Mesodermal cell (in vitro differentiated cells): ENCODE data around the gene CTXN1.
"Not testable (repeated sequence)": the region's sequence is repeated elsewhere in the genome, so short reads cannot be mapped to it uniquely, and the experiment has no call there.

Source experiments
- H3K27ac ChIP-seq: 2 replicates; pipeline ENCODE4 v1.7.0; 2013; ENCODE audit warnings: mild to moderate bottlenecking, low read depth, low read length, moderate library complexity; ENCODE audit not compliant: severe bottlenecking
- H3K36me3 ChIP-seq: 2 replicates; pipeline ENCODE4 v1.7.1; 2013; ENCODE audit warnings: mild to moderate bottlenecking, low read length, moderate library complexity; ENCODE audit not compliant: control insufficient read depth, insufficient read depth
- H3K4me1 ChIP-seq: one replicate; pipeline ENCODE4 v1.7.1; 2013; ENCODE audit warnings: mild to moderate bottlenecking, low read length; ENCODE audit not compliant: insufficient read depth, control insufficient read depth, poor library complexity, severe bottlenecking
- H3K4me3 ChIP-seq: 2 replicates; pipeline ENCODE4 v1.7.0; 2013; ENCODE audit warnings: low read length, control low read depth, mild to moderate bottlenecking; ENCODE audit not compliant: insufficient read depth, poor library complexity, severe bottlenecking; ENCODE audit errors: extremely low read depth
- H3K9me3 ChIP-seq: 2 replicates; pipeline ENCODE4 v1.7.1; 2013; ENCODE audit warnings: mild to moderate bottlenecking, low read length, moderate library complexity; ENCODE audit not compliant: control insufficient read depth
- WGBS, 2 experiments: methylation state at CpG; one replicate each; pipeline ENCODE4 v1.1.5; 2013; ENCODE audit warnings: missing lambda C conversion rate in 2 of 2; ENCODE audit not compliant: insufficient coverage in 2 of 2; 5-methylcytosine and 5-hydroxymethylcytosine counted together

CTXN1 gene

GRCh38 chr19:7918062-7918614 lies 7.8 kb downstream of the CTXN1 start:
- H3K36me3 ChIP-seq: peaks cover 21% of the 10 kb centered on the region
- H3K4me1 ChIP-seq: peaks cover 15% of the 10 kb centered on the region
- H3K9me3 ChIP-seq, H3K27ac ChIP-seq: not testable (repeated sequence)
- 64 to 76% methylated on average over 12 of the region's 29 CpGs for WGBS, 2 experiments
- H3K4me3 ChIP-seq: peak overlapping the region; percentile 39

- 3 to 4% methylated on average over 62 to 65 of the region's 71 CpGs for WGBS, 2 experiments
- Histone ChIP-seq H3K9me3 (no peaks in the 10 kb centered on the region), H3K36me3 (peaks cover 21% of the 10 kb centered on the region), H3K27ac (no peak overlapping the region), H3K4me3 (peak overlapping the region; percentile 39), H3K4me1 (peaks cover 15% of the 10 kb centered on the region)
Observed at GRCh38 chr19:7917267-7918061, 8.5 kb downstream of the CTXN1 start.

- peak overlapping the region; percentile 39 for H3K4me3 ChIP-seq
- WGBS, 2 experiments: 6 to 12% methylated on average over 10 to 11 of the region's 12 CpGs
- no peak overlapping the region for H3K27ac ChIP-seq
Observed at GRCh38 chr19:7916955-7917266, 9.0 kb downstream of the CTXN1 start.

DNA sequence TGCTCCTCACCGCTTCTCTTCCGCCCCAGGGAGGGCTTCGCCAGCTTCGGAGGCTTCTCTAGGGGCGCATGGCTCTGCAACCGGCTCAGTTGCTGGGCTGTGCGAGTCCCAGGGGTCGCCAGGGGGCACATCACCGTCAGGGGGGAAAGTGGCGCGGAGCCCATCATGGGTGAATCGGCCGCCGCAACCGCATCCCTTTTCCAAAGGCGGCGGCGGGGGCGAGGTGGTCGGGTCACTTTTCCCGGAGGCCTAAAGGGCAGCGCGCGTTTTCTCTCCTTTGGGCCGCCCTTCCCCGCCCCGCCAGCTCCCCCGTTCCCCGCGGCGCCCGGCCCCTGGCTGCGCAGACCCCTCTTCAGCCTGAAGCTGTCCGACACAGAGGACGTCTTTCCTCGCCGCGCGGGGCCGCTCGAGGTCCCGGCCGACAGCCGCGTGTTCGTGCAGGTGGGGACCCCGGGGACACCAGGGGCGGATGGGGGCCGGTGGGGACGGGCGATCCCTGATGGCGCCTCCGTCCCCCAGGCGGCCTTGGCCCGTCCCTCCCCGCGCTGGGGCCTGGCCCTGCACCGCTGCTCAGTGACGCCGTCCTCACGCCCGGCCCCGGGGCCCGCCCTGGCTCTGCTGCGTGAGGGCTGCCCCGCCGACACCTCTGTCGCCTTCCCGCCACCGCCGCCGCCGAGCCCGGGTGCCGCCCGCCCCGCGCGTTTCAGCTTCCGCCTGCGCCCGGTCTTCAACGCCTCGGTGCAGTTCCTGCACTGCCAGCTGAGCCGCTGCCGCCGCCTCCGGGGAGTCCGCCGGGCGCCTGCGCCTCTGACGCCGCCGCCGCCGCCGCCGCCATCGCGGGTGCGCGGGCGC lies 9.6 kb downstream of the CTXN1 start:
- peaks cover 20% of the 10 kb centered on the region for H3K36me3 ChIP-seq
- peak overlapping the region; percentile 39 for H3K4me3 ChIP-seq
- no peaks in the 10 kb centered on the region for H3K9me3 ChIP-seq
- no peak overlapping the region for H3K27ac ChIP-seq
- H3K4me1 ChIP-seq: peaks cover 9% of the 10 kb centered on the region
- WGBS, 2 experiments: 1 to 2% methylated on average over 69 to 85 of the region's 104 CpGs

More at GRCh38 chr19:7916955-7917266, 9.0 kb downstream of the CTXN1 start:
- H3K36me3 ChIP-seq: peaks cover 18% of the 10 kb centered on the region
- H3K9me3 ChIP-seq: no peaks in the 10 kb centered on the region
- peaks cover 15% of the 10 kb centered on the region for H3K4me1 ChIP-seq

DNA sequence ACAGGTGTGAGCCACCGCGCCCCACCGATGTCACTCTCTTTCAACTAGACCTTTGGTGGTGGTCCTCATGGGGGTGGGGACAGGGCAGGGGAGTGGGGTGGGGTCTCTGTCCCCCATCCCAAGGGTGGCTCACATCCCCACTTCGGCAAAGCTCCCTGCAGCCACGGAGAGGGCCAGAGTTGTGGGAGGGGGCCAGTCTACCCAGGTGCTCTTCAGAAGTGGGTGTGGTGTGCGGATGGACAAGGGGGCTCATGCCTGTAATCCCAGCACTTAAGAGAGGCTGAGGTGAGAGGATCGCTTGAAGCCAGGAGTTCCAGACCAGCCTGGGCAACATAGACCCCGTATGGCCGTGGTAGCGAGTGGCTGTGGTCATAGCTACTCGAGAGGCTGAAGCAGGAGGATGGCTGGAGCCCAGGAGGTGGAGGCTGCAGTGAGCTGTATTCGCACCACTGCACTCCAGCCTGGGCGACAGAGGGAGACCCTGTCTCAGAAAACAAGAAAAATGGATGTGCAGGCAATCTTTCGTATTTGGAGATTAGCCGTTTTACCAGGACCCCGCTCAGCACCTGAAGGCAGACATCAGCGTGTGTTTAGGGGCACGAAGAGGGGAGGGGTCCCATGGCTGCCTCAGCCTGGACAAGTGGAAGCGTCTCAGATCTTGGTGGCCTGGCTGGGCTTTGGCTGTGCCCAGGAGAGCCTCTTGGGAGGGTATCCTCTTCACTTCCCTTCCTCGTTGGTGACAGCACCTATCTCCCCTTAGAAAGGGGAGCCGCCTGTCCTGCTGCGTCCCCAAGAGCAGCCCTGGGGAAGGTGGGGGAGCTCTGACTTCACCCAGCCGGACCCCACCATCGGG lies 10.5 kb downstream of the CTXN1 start:
- WGBS, 2 experiments: 75 to 76% methylated on average over 18 to 19 of the region's 24 CpGs
- H3K4me3 ChIP-seq: peak overlapping the region; percentile 39

GRCh38 chr19:7914598-7915045 lies 11.3 kb downstream of the CTXN1 start, which contains the start of gene TGFBR3L:
Gene TGFBR3L, plus strand, starts transcription at chr19:7914830.
- Histone ChIP-seq H3K27ac (no peak within 1 kb of the TSS), H3K4me3 (peak within 1 kb of the TSS; percentile 39), H3K9me3 (no peaks in the 10 kb centered on the region), H3K4me1 (peaks cover 8% of the 10 kb centered on the region), H3K36me3 (peaks cover 37% of the 10 kb centered on the region)
- WGBS, 2 experiments: 88 to 98% methylated on average over 8 to 12 of the region's 12 CpGs

More for the DNA sequence above, 10.5 kb downstream of the CTXN1 start:
- no peak overlapping the region for H3K27ac ChIP-seq
- peaks cover 8% of the 10 kb centered on the region for H3K4me1 ChIP-seq
- peaks cover 29% of the 10 kb centered on the region for H3K36me3 ChIP-seq
- H3K9me3 ChIP-seq: no peaks in the 10 kb centered on the region

- Histone ChIP-seq H3K4me3 (no peak overlapping the region), H3K36me3 (peaks cover 37% of the 10 kb centered on the region), H3K4me1 (peaks cover 8% of the 10 kb centered on the region), H3K9me3 (no peaks in the 10 kb centered on the region), H3K27ac (no peak overlapping the region)
- WGBS, 2 experiments: 86 to 97% methylated on average over 5 to 7 of the region's 12 CpGs
Observed at GRCh38 chr19:7914099-7914498, 11.8 kb downstream of the CTXN1 start.

GRCh38 chr19:7913652-7914051 lies 12.3 kb downstream of the CTXN1 start:
- no peak overlapping the region for H3K4me3 ChIP-seq
- 96 to 97% methylated on average over 4 to 8 of the region's 10 CpGs for WGBS, 2 experiments
- no peaks in the 10 kb centered on the region for H3K9me3 ChIP-seq
- H3K36me3 ChIP-seq: peaks cover 37% of the 10 kb centered on the region
- peaks cover 8% of the 10 kb centered on the region for H3K4me1 ChIP-seq
- H3K27ac ChIP-seq: no peak overlapping the region

DNA sequence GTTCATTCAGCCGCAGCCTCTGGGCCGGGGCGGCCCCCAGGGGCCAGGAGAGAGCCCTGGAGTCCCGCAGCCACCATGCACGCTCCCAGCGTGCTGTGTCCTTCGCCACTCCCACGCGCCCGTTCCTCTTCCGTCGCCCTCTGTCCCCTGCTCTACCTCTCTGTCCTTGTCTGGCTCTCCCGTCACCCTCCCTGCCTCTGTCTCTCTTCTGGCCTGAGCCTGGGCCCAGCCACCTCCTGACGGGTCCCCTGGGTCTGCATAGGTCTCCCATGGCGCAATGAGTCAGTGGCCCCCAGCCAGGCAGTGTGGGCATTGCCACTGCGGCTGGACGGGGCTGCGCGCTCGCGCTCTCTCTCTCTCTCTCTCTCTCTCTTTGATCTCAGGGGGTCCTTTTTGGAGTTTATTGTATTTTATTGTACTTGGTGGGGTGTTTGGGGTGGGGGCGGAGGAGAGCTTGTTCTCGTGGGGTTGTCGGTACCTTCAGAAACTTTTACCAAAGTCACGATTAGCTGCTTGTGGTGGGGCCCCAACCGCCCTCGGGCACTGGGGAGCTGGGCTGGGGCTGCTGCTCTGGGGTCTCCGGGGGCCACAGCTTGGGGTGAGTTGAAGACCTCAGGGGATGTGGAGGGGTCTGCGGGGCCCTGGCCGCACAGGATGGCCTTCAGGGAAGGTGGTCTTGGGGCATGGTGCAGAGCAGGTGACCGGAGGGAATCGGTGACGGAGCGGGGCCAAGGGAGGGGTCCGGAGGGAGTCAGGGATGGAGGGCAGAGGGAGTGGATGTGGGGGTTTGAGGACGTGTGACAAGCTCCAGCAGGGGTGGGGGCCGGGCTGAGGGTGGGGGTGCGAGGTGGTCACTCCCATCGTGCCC lies 13.0 kb downstream of the CTXN1 start:
- H3K27ac ChIP-seq: no peak overlapping the region
- 94 to 97% methylated on average over 15 to 30 of the region's 39 CpGs for WGBS, 2 experiments
- H3K9me3 ChIP-seq: no peaks in the 10 kb centered on the region
- H3K36me3 ChIP-seq: peaks cover 37% of the 10 kb centered on the region
- H3K4me1 ChIP-seq: peaks cover 8% of the 10 kb centered on the region
- H3K4me3 ChIP-seq: no peak overlapping the region
